ENCODE measurements around the gene ASB9.

GRCh38 chrX:15298780-15299179 is 28.9 kb upstream of the ASB9 start:
- TF ChIP-seq, protein P1, sequence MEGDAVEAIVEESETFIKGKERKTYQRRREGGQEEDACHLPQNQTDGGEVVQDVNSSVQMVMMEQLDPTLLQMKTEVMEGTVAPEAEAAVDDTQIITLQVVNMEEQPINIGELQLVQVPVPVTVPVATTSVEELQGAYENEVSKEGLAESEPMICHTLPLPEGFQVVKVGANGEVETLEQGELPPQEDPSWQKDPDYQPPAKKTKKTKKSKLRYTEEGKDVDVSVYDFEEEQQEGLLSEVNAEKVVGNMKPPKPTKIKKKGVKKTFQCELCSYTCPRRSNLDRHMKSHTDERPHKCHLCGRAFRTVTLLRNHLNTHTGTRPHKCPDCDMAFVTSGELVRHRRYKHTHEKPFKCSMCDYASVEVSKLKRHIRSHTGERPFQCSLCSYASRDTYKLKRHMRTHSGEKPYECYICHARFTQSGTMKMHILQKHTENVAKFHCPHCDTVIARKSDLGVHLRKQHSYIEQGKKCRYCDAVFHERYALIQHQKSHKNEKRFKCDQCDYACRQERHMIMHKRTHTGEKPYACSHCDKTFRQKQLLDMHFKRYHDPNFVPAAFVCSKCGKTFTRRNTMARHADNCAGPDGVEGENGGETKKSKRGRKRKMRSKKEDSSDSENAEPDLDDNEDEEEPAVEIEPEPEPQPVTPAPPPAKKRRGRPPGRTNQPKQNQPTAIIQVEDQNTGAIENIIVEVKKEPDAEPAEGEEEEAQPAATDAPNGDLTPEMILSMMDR (IDR thresholded peaks at IDR 0.05 in 4 of 5, conservative IDR thresholded peaks at IDR 0.05 in 1 of 5): no peak
- TF ChIP-seq POLR2A (IDR thresholded peaks at IDR 0.05): no peak

Data from gastrocnemius medialis (tissue), 4 donors.